ENCODE measurements around the gene SP100. TPM values are rescaled to one million over a fixed set of nuclear protein-coding genes. Genes with fewer than 3 reads are reported as not detected.
A peak's percentile ranks its signal among the peaks of the same experiment; 100 is the strongest.
"Not testable (repeated sequence)": the region's sequence is repeated elsewhere in the genome, so short reads cannot be mapped to it uniquely, and the experiment has no call there.

SP100 gene
- total RNA-seq, 1 donor from 2014 or later: 24.0 TPM

- ATAC-seq (no peak), DNase-seq (ENCODE audit: low spot score) (no peak)
Measured at GRCh38 chr2:230418341-230419016, 2.5 kb downstream of the SP100 start.

GRCh38 chr2:230419181-230419580 is 3.2 kb downstream of the SP100 start:
- ATAC-seq (no peak), DNase-seq (ENCODE audit: low spot score) (no peak)

GRCh38 chr2:230422149-230422548 is 6.1 kb downstream of the SP100 start:
- ATAC-seq (no peak), DNase-seq (ENCODE audit: low spot score) (no peak)

- peak; percentile 83 for ATAC-seq
- DNase-seq (ENCODE audit: low spot score): no peak
Measured at GRCh38 chr2:230423851-230424458, 8.0 kb downstream of the SP100 start.

- no peak for DNase-seq (ENCODE audit: low spot score)
- peak; percentile 60 for ATAC-seq
Measured at GRCh38 chr2:230425377-230425776, 9.4 kb downstream of the SP100 start.

GRCh38 chr2:230429513-230429912 is 13.5 kb downstream of the SP100 start:
- DNase-seq (ENCODE audit: low spot score): no peak
- no peak for ATAC-seq

GRCh38 chr2:230430957-230431910 is 15.2 kb downstream of the SP100 start:
- ATAC-seq (peak; percentile 21), DNase-seq (ENCODE audit: low spot score) (no peak)

GRCh38 chr2:230434677-230435324 is 18.8 kb downstream of the SP100 start:
- no peak for DNase-seq (ENCODE audit: low spot score)
- no peak for ATAC-seq

- no peak for DNase-seq (ENCODE audit: low spot score)
- no peak for ATAC-seq
Measured at GRCh38 chr2:230435431-230435830, 19.4 kb downstream of the SP100 start.

GRCh38 chr2:230439121-230439520 is 23.1 kb downstream of the SP100 start:
- not testable (repeated sequence) for ATAC-seq; DNase-seq (ENCODE audit: low spot score)

GRCh38 chr2:230439590-230439989 is 23.6 kb downstream of the SP100 start:
- no peak for DNase-seq (ENCODE audit: low spot score)
- no peak for ATAC-seq

GRCh38 chr2:230441227-230441897 is 25.4 kb downstream of the SP100 start:
- peak; percentile 49 for ATAC-seq
- no peak for DNase-seq (ENCODE audit: low spot score)

GRCh38 chr2:230443541-230443940 is 27.5 kb downstream of the SP100 start:
- ATAC-seq (no peak), DNase-seq (ENCODE audit: low spot score) (no peak)

- DNase-seq (ENCODE audit: low spot score) (no peak), ATAC-seq (no peak)
Measured at GRCh38 chr2:230444832-230445231, 28.8 kb downstream of the SP100 start.

GRCh38 chr2:230447036-230447435 is 31.0 kb downstream of the SP100 start:
- ATAC-seq: no peak
- DNase-seq (ENCODE audit: low spot score): no peak

GRCh38 chr2:230447455-230448451 is 31.8 kb downstream of the SP100 start:
- ATAC-seq (no peak), DNase-seq (ENCODE audit: low spot score) (no peak)

- DNase-seq (ENCODE audit: low spot score) (no peak), ATAC-seq (no peak)
Measured at GRCh38 chr2:230449901-230450467, 34.0 kb downstream of the SP100 start.

GRCh38 chr2:230453006-230453405 is 37.0 kb downstream of the SP100 start:
- ATAC-seq: no peak

More at GRCh38 chr2:230453006-230453405, 37.0 kb downstream of the SP100 start:
- DNase-seq (ENCODE audit: low spot score): no peak
